Measurements from ENCODE around the gene GRID2. TPM values are rescaled to one million over a fixed set of nuclear protein-coding genes. Genes with fewer than 3 reads are reported as not detected.

GRID2 gene
- total RNA-seq, 4 donors from 2014 or later: not detected

- TF ChIP-seq CTCF (IDR thresholded peaks at IDR 0.05): no peak
- no peak for ATAC-seq (ENCODE audit: low FRiP score)
- no peak for DNase-seq (ENCODE audit: low spot score)
These were observed 1023.6 kb downstream of the GRID2 start for GRCh38 chr4:93327346-93327745.

DNA sequence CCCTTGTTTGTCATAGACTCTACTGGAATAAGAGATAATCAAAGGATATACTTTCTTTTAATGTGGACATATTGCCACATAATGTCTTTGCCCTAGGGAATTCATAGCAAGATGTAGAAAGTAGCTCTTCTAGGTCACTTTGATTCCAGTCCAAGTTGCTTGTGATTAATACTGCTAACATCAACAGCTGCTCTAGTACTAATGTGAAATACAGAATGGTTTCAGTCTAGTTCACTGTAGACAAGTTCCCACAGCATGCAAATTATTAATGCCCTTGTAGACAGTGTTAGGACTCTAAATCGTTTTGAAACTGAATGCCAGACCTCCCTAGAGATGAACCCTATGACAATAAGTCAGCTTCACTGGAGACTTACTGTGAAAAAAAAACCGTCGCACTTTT, 1030.2 kb downstream of the GRID2 start:
- ATAC-seq (ENCODE audit: low FRiP score) (no peak), DNase-seq (ENCODE audit: low spot score) (no peak)
- no peak for TF ChIP-seq CTCF (IDR thresholded peaks at IDR 0.05)

DNA sequence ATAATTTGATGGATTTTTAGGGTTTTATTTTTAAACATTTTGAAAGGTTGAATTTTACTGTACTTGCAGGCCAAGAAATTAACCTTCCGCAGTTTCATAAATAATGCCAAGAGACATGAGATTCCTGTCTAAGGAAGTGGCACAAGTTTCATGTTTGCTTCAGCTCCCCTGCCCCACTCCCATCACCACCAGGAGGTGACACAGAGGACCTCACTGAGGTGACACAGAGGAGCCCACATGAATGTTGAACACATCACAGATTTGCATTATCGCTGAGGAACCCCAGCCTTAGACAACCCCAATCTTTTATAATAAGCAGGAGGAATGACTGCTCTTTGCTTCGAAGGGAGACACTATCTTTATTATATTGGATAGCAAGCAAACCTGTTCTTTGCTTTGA, 1033.4 kb downstream of the GRID2 start:
- no peak for TF ChIP-seq CTCF (IDR thresholded peaks at IDR 0.05)
- ATAC-seq (ENCODE audit: low FRiP score): no peak
- no peak for DNase-seq (ENCODE audit: low spot score)

GRCh38 chr4:93342738-93343137, 1039.0 kb downstream of the GRID2 start:
- ATAC-seq (ENCODE audit: low FRiP score) (no peak), DNase-seq (ENCODE audit: low spot score) (no peak)
- no peak for TF ChIP-seq CTCF (IDR thresholded peaks at IDR 0.05)

DNA sequence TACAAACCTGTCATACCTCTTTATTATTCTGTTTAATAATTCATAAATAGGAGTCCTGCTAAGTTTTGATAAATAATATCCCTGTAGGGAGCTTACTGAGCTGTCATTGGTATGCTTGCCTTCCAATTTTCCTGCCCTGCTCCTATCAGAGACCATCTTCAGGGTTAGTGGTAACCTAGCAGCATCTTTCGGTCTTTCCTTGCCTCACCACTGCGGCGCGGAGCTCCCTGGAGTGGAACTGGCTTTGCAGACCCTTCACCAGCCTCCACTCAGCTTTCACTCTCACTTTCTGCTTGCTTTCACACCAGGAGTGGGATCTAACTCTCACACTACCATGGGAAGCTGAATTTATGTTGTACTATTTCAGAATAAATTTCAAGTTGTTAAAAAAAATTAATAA, 1043.1 kb downstream of the GRID2 start:
- ATAC-seq (ENCODE audit: low FRiP score) (no peak), DNase-seq (ENCODE audit: low spot score) (no peak)
- TF ChIP-seq CTCF (IDR thresholded peaks at IDR 0.05): no peak

DNA sequence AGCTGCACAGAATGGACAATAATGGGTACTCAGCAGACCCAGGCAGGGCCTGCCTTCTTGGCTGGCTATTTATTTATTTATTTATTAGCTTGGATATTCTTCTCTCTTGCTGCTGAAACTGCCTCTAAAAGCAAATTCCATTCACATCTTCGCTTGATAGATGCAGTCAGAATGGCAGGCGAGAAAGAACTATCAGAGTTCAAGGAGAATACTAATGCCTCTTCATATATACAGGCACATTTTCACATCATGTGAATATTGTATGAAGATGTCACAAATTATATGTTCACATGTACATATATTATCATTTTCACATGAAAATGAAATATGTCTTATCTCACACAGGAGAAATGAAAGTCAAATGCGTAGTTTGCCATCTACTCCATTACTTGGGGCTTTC, 1045.1 kb downstream of the GRID2 start:
- no peak for TF ChIP-seq CTCF (IDR thresholded peaks at IDR 0.05)
- DNase-seq (ENCODE audit: low spot score): no peak
- ATAC-seq (ENCODE audit: low FRiP score): no peak

- TF ChIP-seq CTCF (IDR thresholded peaks at IDR 0.05): no peak
- ATAC-seq (ENCODE audit: low FRiP score) (no peak), DNase-seq (ENCODE audit: low spot score) (no peak)
These were observed 1048.1 kb downstream of the GRID2 start for GRCh38 chr4:93351846-93352245.

Data from omental fat pad (tissue), 4 donors.